ENCODE measurements around the gene FSCN2.

Gene FSCN2, protein sequence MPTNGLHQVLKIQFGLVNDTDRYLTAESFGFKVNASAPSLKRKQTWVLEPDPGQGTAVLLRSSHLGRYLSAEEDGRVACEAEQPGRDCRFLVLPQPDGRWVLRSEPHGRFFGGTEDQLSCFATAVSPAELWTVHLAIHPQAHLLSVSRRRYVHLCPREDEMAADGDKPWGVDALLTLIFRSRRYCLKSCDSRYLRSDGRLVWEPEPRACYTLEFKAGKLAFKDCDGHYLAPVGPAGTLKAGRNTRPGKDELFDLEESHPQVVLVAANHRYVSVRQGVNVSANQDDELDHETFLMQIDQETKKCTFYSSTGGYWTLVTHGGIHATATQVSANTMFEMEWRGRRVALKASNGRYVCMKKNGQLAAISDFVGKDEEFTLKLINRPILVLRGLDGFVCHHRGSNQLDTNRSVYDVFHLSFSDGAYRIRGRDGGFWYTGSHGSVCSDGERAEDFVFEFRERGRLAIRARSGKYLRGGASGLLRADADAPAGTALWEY

DNA sequence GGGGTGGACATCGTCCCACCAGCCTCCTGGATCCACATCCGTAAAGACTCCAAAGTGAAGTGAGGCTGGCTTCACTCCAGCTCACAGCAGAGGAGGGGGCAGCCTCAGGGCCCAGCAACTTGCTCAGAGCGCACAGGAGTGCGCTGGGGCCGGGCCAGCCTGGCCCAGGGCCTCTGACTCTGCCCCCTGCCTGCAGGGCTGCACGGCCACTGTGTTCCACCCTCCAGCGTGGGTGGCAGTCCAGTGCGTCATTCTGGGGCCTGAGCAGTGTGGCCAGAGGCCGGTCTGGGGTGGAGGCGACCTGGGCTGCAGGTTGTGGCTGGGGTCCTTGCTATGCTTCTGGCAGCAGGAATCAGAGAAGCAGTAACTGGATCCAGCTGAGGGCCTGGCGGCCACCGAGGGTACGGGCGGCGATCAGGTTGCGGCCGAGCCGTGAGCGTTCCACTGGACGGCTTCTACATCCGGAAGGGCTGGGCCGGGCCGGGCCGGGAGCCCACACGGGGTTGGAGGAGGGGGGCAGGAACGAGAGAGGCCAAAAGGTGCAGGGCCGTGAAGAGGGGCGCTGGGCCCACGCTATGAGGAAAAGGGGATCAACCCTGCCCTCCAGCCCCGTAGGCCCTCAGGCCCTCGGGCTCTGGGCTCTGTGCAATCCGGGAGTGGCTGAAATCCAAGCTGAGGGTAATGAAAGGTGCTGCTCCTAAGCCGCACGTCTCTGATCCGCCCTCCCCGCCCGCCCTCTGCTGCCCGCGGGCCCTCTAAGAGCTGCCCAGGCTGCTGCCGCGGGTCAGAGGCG, at the start of gene FSCN2:
FSCN2 (plus strand) TSS at position 787 of the 793 bp plus-strand sequence. CDS start 155 bp downstream, outside the sequence.
- peak in 2 of 3 experiments; percentile 46 to 47 for DNase-seq

DNA sequence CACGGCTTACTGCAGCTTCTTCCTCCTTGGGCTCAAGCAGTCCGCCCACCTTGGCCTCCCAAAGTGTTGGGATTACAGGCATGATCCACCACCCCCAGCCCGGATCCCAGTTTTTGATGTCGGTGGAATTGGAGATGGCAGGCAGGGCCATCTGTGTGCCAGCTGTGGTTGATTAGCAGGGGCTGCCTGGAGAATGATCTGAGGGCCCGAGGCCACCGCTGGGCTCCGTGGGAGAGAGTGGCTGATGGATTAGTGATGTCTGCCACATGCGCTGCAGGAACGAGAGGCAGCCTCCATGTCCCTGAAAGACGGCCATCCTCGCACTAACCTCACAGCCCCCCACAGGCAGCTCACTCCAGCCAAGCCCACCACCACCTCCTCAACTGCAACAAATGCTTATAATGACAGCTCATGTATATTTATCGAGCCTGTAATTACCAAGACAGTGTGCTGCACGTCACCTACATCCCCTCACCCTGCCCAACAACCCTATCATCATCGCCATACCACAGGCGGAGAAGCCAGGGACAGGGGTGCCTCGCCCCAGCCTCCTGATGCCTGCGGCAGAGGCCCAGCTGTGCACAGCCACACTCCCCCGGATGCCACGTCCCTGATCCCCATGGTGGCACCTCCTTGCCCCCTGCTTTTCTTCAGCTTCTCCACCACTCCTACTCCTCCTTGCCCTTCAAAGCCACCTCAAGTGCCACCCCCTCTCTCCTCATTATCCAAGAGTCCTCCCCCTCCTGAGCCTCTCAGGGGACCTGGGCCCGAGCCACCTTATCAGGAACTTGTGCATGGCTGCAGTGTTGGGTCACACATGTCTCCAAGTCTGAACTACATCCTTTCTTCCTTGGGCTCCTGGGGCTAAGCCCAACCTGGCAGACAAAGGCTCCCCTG, 48.8 kb upstream of the FSCN2 start:
- DNase-seq: no peak

- DNase-seq: peak in 2 of 3 experiments; percentile 71 to 74
These were observed 47.8 kb upstream of the FSCN2 start for GRCh38 chr17:81480140-81481072.

- DNase-seq: peak; percentile 93
These were observed 46.9 kb upstream of the FSCN2 start for GRCh38 chr17:81481073-81481799.

DNA sequence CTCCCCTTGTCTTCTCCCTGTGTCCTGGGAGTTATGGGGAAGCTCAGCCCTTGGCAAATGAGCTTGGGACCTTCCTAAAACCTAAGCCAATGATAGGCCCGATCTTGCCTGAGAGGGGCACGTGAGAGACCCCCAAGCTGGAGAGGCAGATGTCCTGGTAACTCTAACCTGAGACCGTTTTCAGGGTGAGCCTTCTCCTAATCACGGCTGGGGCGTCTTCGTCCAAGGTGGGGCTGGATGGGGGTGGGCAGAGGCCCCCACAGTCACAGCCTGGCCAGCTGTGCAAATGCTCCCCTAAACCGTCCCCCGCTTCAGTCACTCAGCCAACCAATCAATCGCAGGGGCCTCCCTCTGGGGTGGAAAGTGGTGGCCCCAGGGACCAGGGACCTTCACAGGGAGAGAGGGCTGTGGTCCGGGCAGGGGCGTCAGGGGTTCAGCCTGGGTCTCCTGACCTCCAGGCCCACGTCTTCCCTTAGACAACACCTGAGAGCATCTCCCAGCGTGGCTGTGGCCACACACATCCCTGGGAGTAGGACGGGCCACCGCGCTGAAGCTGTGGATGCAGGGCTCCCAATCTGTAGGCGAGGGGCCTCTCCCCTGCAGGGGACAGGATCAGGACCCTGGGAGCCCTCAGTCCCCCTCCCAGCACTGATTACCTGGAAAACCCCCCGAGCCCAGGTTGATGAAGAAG, 46.2 kb upstream of the FSCN2 start:
- no peak for DNase-seq

DNA sequence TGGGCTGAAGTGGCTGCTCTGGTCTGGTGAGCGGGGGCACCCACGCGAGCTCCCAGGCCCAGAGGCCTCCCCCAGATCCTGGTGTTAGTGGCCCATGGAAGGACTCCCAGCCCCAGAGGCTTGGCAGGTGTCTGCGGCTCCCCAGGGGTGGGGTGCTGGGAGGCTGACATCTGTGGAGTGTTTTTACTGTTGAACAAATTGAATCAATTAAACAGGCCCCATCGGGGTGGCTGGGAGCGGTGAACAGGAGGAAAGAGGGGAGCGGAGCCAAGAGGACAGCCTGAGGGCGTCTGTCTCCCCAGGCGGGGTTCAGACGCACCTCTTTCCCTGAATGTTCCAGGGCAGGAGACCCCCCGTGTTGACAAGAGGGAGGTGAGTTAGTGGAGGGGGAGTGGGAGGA, 45.5 kb upstream of the FSCN2 start:
- DNase-seq: peak in 2 of 3 experiments; percentile 46 to 63

DNA sequence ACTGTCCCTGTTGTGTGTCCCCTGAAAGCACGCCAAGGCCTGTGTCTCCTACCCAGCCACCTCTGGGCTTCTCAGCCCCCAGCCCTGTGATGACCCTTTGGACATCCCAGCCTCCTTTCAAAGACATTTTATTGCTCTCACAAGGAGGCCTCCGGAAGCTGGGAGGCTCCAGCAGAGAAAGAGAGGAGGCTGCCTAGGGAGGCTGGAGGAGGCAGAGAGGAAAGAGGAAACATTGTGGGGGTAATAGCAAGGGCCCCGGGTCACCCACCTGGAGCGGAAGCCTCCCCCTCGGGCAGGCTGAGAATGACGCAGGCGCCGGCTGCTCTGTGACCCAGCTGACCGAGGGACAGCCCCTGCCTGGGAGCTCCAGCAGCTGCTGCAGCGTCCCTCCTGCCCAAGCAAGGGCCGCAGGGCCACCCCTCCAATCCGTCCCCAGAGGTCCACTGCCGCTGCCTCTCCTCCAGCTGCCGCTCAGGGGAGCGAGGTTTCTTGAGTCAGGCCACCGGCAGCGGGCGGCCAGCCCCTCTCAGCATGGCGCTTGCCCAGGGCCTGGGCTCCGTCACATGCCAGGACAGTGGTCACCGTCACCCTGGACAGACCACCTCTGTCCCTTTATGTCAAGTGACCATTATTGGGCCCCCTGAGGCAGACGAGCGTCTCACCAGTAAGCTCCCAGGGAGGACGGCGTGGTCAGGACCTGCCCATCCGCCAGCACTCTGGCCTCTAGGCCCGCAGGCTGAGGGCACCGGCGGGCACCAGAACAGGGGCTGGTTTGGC, 44.9 kb upstream of the FSCN2 start:
- DNase-seq: peak in 2 of 3 experiments; percentile 63 to 67

- DNase-seq: no peak
These were observed 44.3 kb upstream of the FSCN2 start for GRCh38 chr17:81483862-81484194.

DNA sequence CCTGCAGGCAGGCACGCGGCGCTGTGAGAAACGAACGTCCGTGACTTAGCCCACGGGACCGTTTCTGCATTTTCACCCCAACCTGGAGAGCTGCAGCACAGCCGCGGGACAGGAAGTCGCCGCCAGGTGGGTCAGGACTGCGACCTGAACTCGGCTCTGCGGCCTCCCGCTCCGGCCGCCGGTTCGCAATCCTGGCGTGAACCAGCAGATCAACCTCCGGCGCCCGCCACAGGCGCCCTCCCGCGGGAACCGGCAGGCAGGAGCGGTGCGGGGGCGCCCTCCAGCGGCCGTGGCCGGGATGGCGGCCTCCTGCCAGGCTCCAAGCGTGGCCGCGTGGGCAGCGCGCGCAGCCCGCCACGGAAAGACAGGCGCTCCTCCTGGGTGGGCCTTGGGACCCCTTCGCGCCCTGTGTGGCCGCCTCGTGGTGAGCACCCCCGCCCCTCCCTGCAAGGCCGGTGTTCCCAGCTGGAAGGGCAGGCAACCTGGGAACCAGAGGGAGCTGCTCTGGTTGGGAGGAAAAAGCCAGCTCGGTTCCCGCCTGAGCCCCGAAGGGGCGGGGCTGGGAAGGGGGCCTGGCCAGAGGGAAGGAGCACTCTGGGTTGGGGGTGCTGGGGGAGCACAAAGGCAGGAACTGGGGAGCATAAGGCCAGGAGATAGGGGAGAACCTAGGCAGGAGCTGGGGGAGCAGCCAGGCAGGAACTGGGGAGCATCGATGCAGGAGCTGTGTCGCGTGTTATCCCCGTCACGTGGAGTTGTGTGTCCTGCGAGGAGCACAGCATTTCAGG, 43.8 kb upstream of the FSCN2 start:
- peak; percentile 88 to 90 (median 88) for DNase-seq

DNA sequence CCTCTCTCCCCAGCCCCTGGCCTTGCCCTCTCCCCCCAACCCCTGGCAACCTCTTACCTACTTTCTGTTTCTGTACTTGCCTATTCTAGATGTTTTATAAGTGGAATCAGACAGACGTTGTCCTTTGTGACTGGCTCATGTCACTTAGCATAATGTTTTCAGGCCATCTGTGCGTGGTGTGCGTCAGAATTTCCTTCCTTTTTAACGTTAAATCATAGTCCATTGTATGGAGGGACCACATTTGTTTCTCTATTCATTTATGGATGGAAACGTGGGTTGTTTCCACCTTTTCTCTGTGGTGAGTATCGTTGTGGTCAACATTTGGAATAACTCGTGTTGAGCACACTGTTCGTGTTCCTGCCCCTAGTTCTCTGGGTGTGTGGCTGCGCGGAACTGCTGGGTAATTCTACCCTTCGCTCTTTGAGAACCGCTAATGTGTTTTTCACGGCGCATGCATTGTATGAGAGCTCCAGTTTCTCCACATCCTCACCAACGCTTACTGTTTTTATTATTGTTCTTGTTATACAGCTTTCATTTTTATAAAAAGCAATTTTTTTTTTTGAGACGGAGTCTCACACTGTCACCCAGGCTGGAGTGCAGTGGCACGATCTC, 41.9 kb upstream of the FSCN2 start:
- peak in 1 of 3 experiments; percentile 25 for DNase-seq

- DNase-seq: peak in 1 of 3 experiments; percentile 50
These were observed 41.1 kb upstream of the FSCN2 start for GRCh38 chr17:81487089-81487486.

DNA sequence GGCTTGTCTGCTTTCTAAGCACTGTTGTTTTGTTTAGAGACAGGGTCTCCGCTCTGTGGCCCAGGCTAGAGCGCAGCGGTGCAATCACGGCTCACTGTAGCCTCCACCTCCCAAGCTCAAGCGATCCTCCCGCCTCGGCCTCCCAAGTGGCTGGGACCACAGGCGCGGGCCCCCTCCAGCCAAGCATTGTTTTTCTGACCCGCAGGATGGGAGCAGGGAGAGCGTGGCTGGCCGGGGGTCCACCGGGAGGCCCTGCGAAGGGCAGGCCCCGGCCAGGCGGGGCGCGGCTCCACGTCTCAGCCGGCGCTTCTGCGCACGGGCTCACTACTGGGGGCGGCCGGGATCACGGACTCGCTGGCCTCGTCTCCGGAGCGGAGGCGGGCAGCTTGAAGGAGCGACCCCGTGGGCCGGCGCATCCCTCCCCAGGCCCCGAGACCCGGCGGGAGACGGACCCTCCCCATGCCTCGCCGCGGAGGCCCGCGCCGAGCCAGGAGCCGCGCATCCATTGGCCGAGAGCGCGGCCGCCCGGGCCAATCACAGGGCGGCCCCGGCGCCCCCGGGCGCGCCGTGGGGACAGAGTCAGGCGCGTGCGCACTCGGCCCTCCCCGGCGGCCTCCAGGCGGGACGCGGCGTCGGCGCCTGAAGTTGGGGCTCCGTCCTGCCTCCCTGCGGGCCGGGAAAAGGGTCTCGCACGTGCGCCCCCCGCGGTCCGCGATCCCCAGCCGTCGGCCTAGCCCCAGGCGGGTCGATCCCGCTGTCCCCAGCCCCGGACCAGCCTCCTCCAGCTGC, 40.5 kb upstream of the FSCN2 start:
- peak; percentile 88 to 90 (median 90) for DNase-seq

DNA sequence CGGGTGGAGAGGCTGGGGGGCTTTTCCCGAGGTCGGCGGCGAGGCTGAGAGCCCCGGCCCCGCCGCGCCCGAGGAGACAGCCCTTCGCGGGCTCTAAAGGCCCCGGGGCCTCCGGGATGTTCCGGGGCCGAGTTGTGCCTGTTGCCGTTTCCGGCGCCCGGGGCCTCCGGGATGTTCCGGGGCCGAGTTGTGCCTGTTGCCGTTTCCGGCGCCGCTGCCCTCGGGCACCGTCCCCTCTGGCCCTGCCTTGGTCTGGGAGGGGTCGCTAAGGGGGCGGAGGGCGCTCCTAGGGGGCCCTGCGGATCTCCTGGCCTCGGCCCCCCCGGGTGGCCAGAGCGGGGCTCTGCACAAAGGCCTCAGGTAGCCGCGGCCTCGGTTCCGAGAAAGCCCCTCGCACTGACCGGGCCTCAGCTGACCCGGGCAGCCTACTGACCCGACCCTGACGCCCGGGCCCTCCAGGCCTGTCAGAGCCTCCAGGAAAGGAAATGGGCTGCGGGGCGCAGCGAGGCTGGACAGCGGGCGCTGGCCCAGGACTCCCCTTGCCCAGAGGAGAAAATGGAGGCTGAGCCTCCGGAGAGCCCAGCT, 39.8 kb upstream of the FSCN2 start:
- peak in 1 of 3 experiments; percentile 66 for DNase-seq

GRCh38 chr17:81489012-81489997, 38.9 kb upstream of the FSCN2 start:
- peak; percentile 15 to 52 (median 49) for DNase-seq
